H1 (cell line): ENCODE measurements around the gene PIK3R4. TPM values are rescaled to one million over a fixed set of nuclear protein-coding genes. Genes with fewer than 3 reads are reported as not detected.

ENCODE experiments used
- CTCF ChIA-PET: fragments of 300-600 bp; sonication (Branson Sonifier 250); formaldehyde crosslinking; loops from one replicate; lab custom pipeline; 2021; ENCODE audit not compliant: partially characterized antibody; lab: Charles Lee
- POLR2A ChIA-PET: fragments of 300-600 bp; sonication (Branson Sonifier 250); formaldehyde crosslinking; loops from one replicate; lab custom pipeline; 2021; ENCODE audit warnings: inconsistent platforms; ENCODE audit not compliant: partially characterized antibody; lab: Charles Lee
- DNase-seq, 2 experiments: peaks; one replicate each; pipeline versions ENCODE4 v3.0.0 to v3.0.0-alpha.2; 2010 to 2022; ENCODE audit warnings: low spot score in 2 of 2, low read depth in 1 of 2, mixed read lengths in 1 of 2
- FAIRE-seq: peaks from 2 replicates; lab custom pipeline; 2011; peaks lifted over from hg19 to GRCh38; lab: Jason Lieb, UNC
- H2AFZ ChIP-seq: 2 replicates; pipeline ENCODE4 v1.8.1; 2012; ENCODE audit warnings: low read length, inconsistent platforms
- H2AK5ac ChIP-seq: 2 replicates; pipeline ENCODE4 v1.6.1; 2013; ENCODE audit warnings: low read depth, low read length
- H2BK120ac ChIP-seq: replicated peaks from 2 replicates; pipeline ENCODE3; 2013; ENCODE audit warnings: low read depth, low read length, inconsistent platforms
- H2BK12ac ChIP-seq: 2 replicates; pipeline ENCODE4 v1.6.1; 2013; ENCODE audit warnings: low read depth, low read length
- H2BK15ac ChIP-seq: 2 replicates; pipeline ENCODE4 v1.6.1; 2013; ENCODE audit warnings: low read length
- H2BK20ac ChIP-seq: 2 replicates; pipeline ENCODE4 v1.6.1; 2013; ENCODE audit warnings: low read length
- H2BK5ac ChIP-seq: 2 replicates; pipeline ENCODE4 v1.6.1; 2013; ENCODE audit warnings: low read depth, low read length
- H3K14ac ChIP-seq: 2 replicates; pipeline ENCODE4 v1.6.1; 2013; ENCODE audit warnings: inconsistent platforms; ENCODE audit not compliant: insufficient read length
- H3K18ac ChIP-seq: 2 replicates; pipeline ENCODE4 v1.6.1; 2013; ENCODE audit warnings: low read length; ENCODE audit errors: extremely low read depth
- H3K23ac ChIP-seq: 2 replicates; pipeline ENCODE4 v1.6.1; 2013; ENCODE audit warnings: inconsistent platforms; ENCODE audit not compliant: insufficient read length
- H3K23me2 ChIP-seq: 2 replicates; pipeline ENCODE4 v1.6.1; 2013; ENCODE audit warnings: low read depth, low read length
- H3K27ac ChIP-seq: 2 replicates; pipeline ENCODE4 v1.6.1; 2011; ENCODE audit warnings: low read depth, low read length, inconsistent platforms
- H3K27me3 ChIP-seq, 4 experiments: replicated peaks in 1 of 4; 1 replicate in 1 of 4; 2 replicates in 3 of 4; pipeline versions ENCODE4 v1.6.1 to v1.8.1; 2011 to 2013; ENCODE audit warnings: low read length in 3 of 4, mild to moderate bottlenecking in 3 of 4, inconsistent platforms in 2 of 4, mixed read lengths in 2 of 4, moderate library complexity in 1 of 4; ENCODE audit not compliant: control insufficient read depth in 3 of 4, insufficient read depth in 3 of 4; ENCODE audit errors: extremely low read depth in 1 of 4
- H3K36me3 ChIP-seq, 4 experiments: 2 replicates each; pipeline versions ENCODE4 v1.6.1 to v1.8.1; 2011 to 2013; ENCODE audit warnings: mild to moderate bottlenecking in 4 of 4, low read length in 3 of 4, moderate library complexity in 2 of 4, control low read depth in 1 of 4, inconsistent platforms in 1 of 4; ENCODE audit not compliant: insufficient read depth in 4 of 4, control insufficient read depth in 2 of 4
- H3K4ac ChIP-seq: replicated peaks from 2 replicates; pipeline ENCODE3; 2013; ENCODE audit warnings: low read length, low read depth, mixed read lengths, inconsistent platforms; ENCODE audit not compliant: insufficient read length
- H3K4me1 ChIP-seq, 4 experiments: replicated peaks in 1 of 4; 1 replicate in 1 of 4; 2 replicates in 3 of 4; pipeline versions ENCODE4 v1.6.1 to v1.8.1; 2011 to 2013; ENCODE audit warnings: low read length in 3 of 4, inconsistent platforms in 2 of 4, mixed read lengths in 1 of 4; ENCODE audit not compliant: insufficient read depth in 4 of 4, control insufficient read depth in 3 of 4
- H3K4me2 ChIP-seq, 2 experiments: 2 replicates each; pipeline versions ENCODE4 v1.6.1 to v1.8.1; 2011 to 2013; ENCODE audit warnings: low read depth in 2 of 2, low read length in 2 of 2, control low read depth in 1 of 2, inconsistent platforms in 1 of 2, mild to moderate bottlenecking in 1 of 2; ENCODE audit not compliant: insufficient read depth in 1 of 2
- H3K4me3 ChIP-seq, 4 experiments: fragments of 200-600, 300-600 bp in 1 of 4; sonication (generic), shearing (Covaris generic), sonication (Bioruptor Twin) in 1 of 4; 2 replicates each; pipeline versions ENCODE4 v1.5.1 to v1.8.1; 2011 to 2016; ENCODE audit warnings: low read length in 4 of 4, low read depth in 3 of 4, control low read depth in 2 of 4, inconsistent platforms in 2 of 4, mild to moderate bottlenecking in 2 of 4, mixed read lengths in 1 of 4, moderate library complexity in 1 of 4; ENCODE audit not compliant: insufficient read depth in 2 of 4; ENCODE audit errors: extremely low read depth in 1 of 4
- H3K56ac ChIP-seq: replicated peaks from 2 replicates; pipeline ENCODE3; 2013; ENCODE audit warnings: low read depth, mild to moderate bottlenecking, mixed read lengths, low read length, inconsistent platforms; ENCODE audit not compliant: insufficient read length
- H3K79me1 ChIP-seq: 2 replicates; pipeline ENCODE4 v1.6.1; 2013; ENCODE audit warnings: low read depth, low read length, control low read depth
- H3K79me2 ChIP-seq, 2 experiments: 2 replicates each; pipeline versions ENCODE4 v1.6.1 to v1.8.1; 2012 to 2013; ENCODE audit warnings: low read length in 2 of 2, mild to moderate bottlenecking in 2 of 2, inconsistent platforms in 1 of 2; ENCODE audit not compliant: insufficient read depth in 2 of 2, control insufficient read depth in 1 of 2
- H3K9ac ChIP-seq, 4 experiments: replicated peaks in 1 of 4; 1 replicate in 1 of 4; 2 replicates in 3 of 4; pipeline versions ENCODE4 v1.6.1 to v1.8.1; 2011 to 2013; ENCODE audit warnings: low read depth in 3 of 4, low read length in 3 of 4, control low read depth in 2 of 4, mild to moderate bottlenecking in 2 of 4, moderate library complexity in 2 of 4, inconsistent platforms in 1 of 4; ENCODE audit errors: extremely low read depth in 1 of 4
- H3K9me3 ChIP-seq, 2 experiments: 2 replicates each; pipeline versions ENCODE4 v1.6.1 to v1.8.1; 2012 to 2013; ENCODE audit warnings: mild to moderate bottlenecking in 2 of 2, moderate library complexity in 2 of 2, control low read depth in 1 of 2, inconsistent platforms in 1 of 2, low read depth in 1 of 2, low read length in 1 of 2, mixed read lengths in 1 of 2; ENCODE audit not compliant: insufficient read depth in 2 of 2
- H4K20me1 ChIP-seq, 2 experiments: replicated peaks in 1 of 2; 2 replicates each; pipeline versions ENCODE3 to v1.8.1; 2011 to 2013; ENCODE audit warnings: inconsistent platforms in 2 of 2, low read length in 2 of 2, mild to moderate bottlenecking in 1 of 2; ENCODE audit not compliant: insufficient read depth in 2 of 2, control insufficient read depth in 1 of 2
- H4K5ac ChIP-seq: 2 replicates; pipeline ENCODE4 v1.6.1; 2013; ENCODE audit warnings: low read length, low read depth, mixed read lengths, inconsistent platforms; ENCODE audit not compliant: insufficient read length
- H4K8ac ChIP-seq: 2 replicates; pipeline ENCODE4 v1.8.0; 2013; ENCODE audit warnings: mild to moderate bottlenecking, moderate library complexity, low read length, inconsistent platforms; ENCODE audit not compliant: insufficient read depth; ENCODE audit errors: extremely low read depth
- H4K91ac ChIP-seq: replicated peaks from 2 replicates; pipeline ENCODE3; 2013; ENCODE audit warnings: low read length, mixed read lengths, inconsistent platforms; ENCODE audit not compliant: insufficient read length
- CEBPB ChIP-seq: IDR thresholded peaks from 2 replicates; pipeline ENCODE4 v1.6.1; 2012; ENCODE audit warnings: low read depth, low read length
- CREB1 ChIP-seq: IDR thresholded peaks from 2 replicates; pipeline ENCODE4 v1.6.1; 2012; ENCODE audit warnings: inconsistent platforms
- CTBP2 ChIP-seq: IDR thresholded peaks from 2 replicates; pipeline ENCODE4 v1.7.0; 2011; ENCODE audit warnings: borderline replicate concordance, mild to moderate bottlenecking, moderate library complexity, mixed read lengths, low read length; ENCODE audit not compliant: insufficient read depth, insufficient read length
- EGR1 ChIP-seq: IDR thresholded peaks from 2 replicates; pipeline ENCODE4 v1.6.1; 2011; ENCODE audit warnings: low read depth, low read length, borderline replicate concordance
- EZH2 ChIP-seq: fragments of 200-600 bp; sonication (generic); IDR thresholded peaks from 2 replicates; pipeline ENCODE4 v1.7.1; 2012; ENCODE audit warnings: low read depth, mild to moderate bottlenecking, moderate library complexity, low read length, inconsistent platforms; ENCODE audit not compliant: severe bottlenecking
- GABPA ChIP-seq: IDR thresholded peaks from 2 replicates; pipeline ENCODE4 v1.6.1; 2011; ENCODE audit warnings: mild to moderate bottlenecking, low read length, moderate library complexity, borderline replicate concordance; ENCODE audit not compliant: insufficient read depth
- KDM4A ChIP-seq: IDR thresholded peaks from one replicate; pipeline ENCODE4 v1.7.1; 2012; ENCODE audit warnings: low read depth, mild to moderate bottlenecking, moderate library complexity, low read length, inconsistent platforms; ENCODE audit not compliant: severe bottlenecking
- KDM5A ChIP-seq: fragments of 200-600 bp; IDR thresholded peaks from 2 replicates; pipeline ENCODE4 v1.7.1; 2012; ENCODE audit warnings: mild to moderate bottlenecking, low read length, inconsistent platforms, mixed read lengths
- PHF8 ChIP-seq: fragments of 200-600 bp; sonication (generic); conservative IDR thresholded peaks from 2 replicates; pipeline ENCODE4 v1.7.1; 2012; ENCODE audit warnings: low read depth, mild to moderate bottlenecking, inconsistent platforms, low read length, moderate library complexity
- POLR2AphosphoS5 ChIP-seq: IDR thresholded peaks from 2 replicates; pipeline ENCODE4 v1.6.1; 2011; ENCODE audit warnings: low read depth, low read length
- RFX5 ChIP-seq: IDR thresholded peaks from 2 replicates; pipeline ENCODE4 v1.6.1; 2011; ENCODE audit warnings: low read depth, low read length, improper control_type of control experiment, borderline replicate concordance
- SIX5 ChIP-seq: IDR thresholded peaks from 2 replicates; pipeline ENCODE4 v1.6.1; 2011; ENCODE audit warnings: mild to moderate bottlenecking, low read depth, low read length
- SP2 ChIP-seq: IDR thresholded peaks from 2 replicates; pipeline ENCODE4 v1.6.1; 2012; ENCODE audit warnings: mild to moderate bottlenecking, low read length, inconsistent platforms
- SRF ChIP-seq: IDR thresholded peaks from 2 replicates; pipeline ENCODE4 v1.6.1; 2011; ENCODE audit warnings: mild to moderate bottlenecking, low read depth, low read length, moderate library complexity
- TEAD4 ChIP-seq: IDR thresholded peaks from 2 replicates; pipeline ENCODE4 v1.6.1; 2012; ENCODE audit warnings: low read depth, low read length, inconsistent platforms, mixed read lengths
- WGBS, 2 experiments: shearing (Covaris generic) in 1 of 2; methylation state at CpG; one replicate each; pipeline versions ENCODE4 v1.1.6 to v1.1.7; 2013 to 2015; ENCODE audit warnings: low lambda C conversion rate in 2 of 2, mixed read lengths in 2 of 2, inconsistent platforms in 1 of 2, low coverage in 1 of 2, missing lambda C conversion rate in 1 of 2; ENCODE audit not compliant: insufficient replicate concordance in 2 of 2, insufficient coverage in 1 of 2, insufficient read length in 1 of 2; ENCODE audit errors: extremely low coverage in 1 of 2, missing lambda C conversion rate in 1 of 2; 5-methylcytosine and 5-hydroxymethylcytosine counted together
- polyA plus RNA-seq, 7 experiments: library from polyadenylated mRNA; depleted of rRNA in 3 of 7; stranded (reverse) in 5 of 7; unstranded in 2 of 7; fragments of >200 nt in 5 of 7; fragments of 200-250 nt in 2 of 7; gene quantifications; 1 replicate in 5 of 7; 2 replicates in 1 of 7; 4 replicates in 1 of 7; pipeline versions ENCODE4 v1.2.1 to v1.2.3, GENCODE V29; 2011 to 2013; ENCODE audit warnings: missing spikeins in 2 of 7, mixed read lengths in 2 of 7
- total RNA-seq: library from RNA; stranded (reverse); fragmentation: NEBNext Ultra II Directional; extraction: Animal tissue kit (Norgen Biotek cat#: 25700); gene quantifications from 2 replicates; pipeline ENCODE4 v1.2.1, GENCODE V29; 2021
- TF ChIP-seq, protein P1 (sequence below): IDR thresholded peaks from 2 replicates; pipeline ENCODE4 v1.6.1; 2012; ENCODE audit warnings: inconsistent platforms

PIK3R4 gene
- total and polyA plus RNA-seq, 2 of the 8 experiments (the other 6 are each of a cell fraction or from before 2014, with no cell fraction given) = 43.8 to 87.4 TPM

DNA sequence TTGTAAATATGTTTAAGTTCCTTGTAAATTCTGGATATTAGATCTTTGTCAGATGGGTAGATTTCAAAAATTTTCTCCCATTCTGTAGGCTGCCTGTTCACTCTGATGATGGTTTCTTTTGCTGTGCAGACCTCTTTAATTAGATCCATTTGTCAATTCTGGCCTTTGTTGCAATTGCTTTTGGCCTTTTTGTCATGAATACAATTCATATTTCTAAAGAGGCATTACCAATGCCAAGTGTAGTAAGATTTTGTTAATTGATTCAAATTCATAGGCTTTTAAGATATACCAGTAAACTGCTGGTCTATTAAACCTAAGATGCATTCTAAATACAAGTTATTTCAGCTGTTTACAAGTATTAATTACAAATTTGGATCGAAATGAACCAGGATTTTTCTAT is 31.0 kb downstream of the PIK3R4 start:
- Histone ChIP-seq H2AFZ (no peak overlapping the region), H4K20me1 (peaks cover 0 to 1% of the 10 kb centered on the region in 2 experiments), H3K14ac (no peak overlapping the region), H3K79me2 (no peaks in the 10 kb centered on the region), H3K18ac (no peak overlapping the region), H3K4me3 (no peak overlapping the region), H2BK15ac (no peak overlapping the region), H2BK20ac (no peak overlapping the region), H3K4ac (no peak overlapping the region), H3K4me1 (no peaks in the 10 kb centered on the region), H3K9me3 (no peaks in the 10 kb centered on the region), H3K9ac (no peak overlapping the region), H2AK5ac (no peak overlapping the region), H3K79me1 (no peaks in the 10 kb centered on the region), H3K27me3 (no peaks in the 10 kb centered on the region), H3K27ac (no peak overlapping the region), H4K8ac (no peak overlapping the region), H4K91ac (no peak overlapping the region), H3K23me2 (no peaks in the 10 kb centered on the region), H2BK5ac (no peak overlapping the region), H2BK12ac (no peak overlapping the region), H4K5ac (no peak overlapping the region), H3K56ac (no peak overlapping the region), H3K36me3 (peaks cover 0 to 28% (median 3%) of the 10 kb centered on the region in 4 experiments; a peak in 2 of 8 replicates), H3K23ac (no peak overlapping the region), H3K4me2 (no peak overlapping the region), H2BK120ac (no peak overlapping the region)
- DNase-seq (no peak), FAIRE-seq (no peak)
- ChIA-PET CTCF (no interaction called here), POLR2A (no interaction called here)
- WGBS, 2 experiments = 100% methylated on average over 1 of the region's 1 CpG; no CpG with 5 or more reads in 1 of the 2 experiments
- TF ChIP-seq CEBPB (no peak), PHF8 (no peak), EGR1 (no peak), CREB1 (no peak), SRF (no peak), RFX5 (no peak), GABPA (no peak), POLR2AphosphoS5 (no peak), SP2 (no peak), EZH2 (no peak), KDM5A (no peak), TEAD4 (no peak), SIX5 (no peak), KDM4A (no peak), CTBP2 (no peak)
- TF ChIP-seq, protein P1, sequence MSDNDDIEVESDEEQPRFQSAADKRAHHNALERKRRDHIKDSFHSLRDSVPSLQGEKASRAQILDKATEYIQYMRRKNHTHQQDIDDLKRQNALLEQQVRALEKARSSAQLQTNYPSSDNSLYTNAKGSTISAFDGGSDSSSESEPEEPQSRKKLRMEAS = no peak
